ENCODE results near the gene GNAS.

GRCh38 chr20:58847463-58847862 is 5.1 kb upstream of the GNAS start:
- no peak for TF ChIP-seq POLR2A (IDR thresholded peaks at IDR 0.05)
- no peak for TF ChIP-seq CTCF (IDR thresholded peaks at IDR 0.05)
